Mesenchymal stem cell (in vitro differentiated cells and primary cell): ENCODE data around the gene UTP14A. TPM values are rescaled to one million over a fixed set of nuclear protein-coding genes. Genes with fewer than 3 reads are reported as not detected.
"Not testable (repeated sequence)": the region's sequence is repeated elsewhere in the genome, so short reads cannot be mapped to it uniquely, and the experiment has no call there.

Experiments
- DNase-seq: peaks from one replicate; pipeline ENCODE4 v3.0.0-alpha.2; 2013
- H2AFZ ChIP-seq: one replicate; pipeline ENCODE4 v1.6.1; 2013; ENCODE audit warnings: low read depth, mild to moderate bottlenecking, control low read depth, inconsistent platforms, low read length, moderate library complexity
- H2AK5ac ChIP-seq: 2 replicates; pipeline ENCODE4 v1.6.1; 2013; ENCODE audit warnings: low read length, moderate library complexity, mild to moderate bottlenecking, inconsistent platforms; ENCODE audit not compliant: severe bottlenecking
- H2BK120ac ChIP-seq: one replicate; pipeline ENCODE4 v1.6.1; 2013; ENCODE audit warnings: low read depth, mild to moderate bottlenecking, inconsistent platforms, low read length, moderate library complexity
- H2BK12ac ChIP-seq, 2 experiments: one replicate each; pipeline ENCODE4 v1.6.1; 2013; ENCODE audit warnings: inconsistent platforms in 2 of 2, low read length in 2 of 2, mild to moderate bottlenecking in 2 of 2, moderate library complexity in 2 of 2, control low read depth in 1 of 2
- H2BK15ac ChIP-seq: one replicate; pipeline ENCODE4 v1.6.1; 2013; ENCODE audit warnings: mild to moderate bottlenecking, low read depth, inconsistent platforms; ENCODE audit not compliant: poor library complexity, severe bottlenecking
- H2BK5ac ChIP-seq: 2 replicates; pipeline ENCODE4 v1.6.1; 2013; ENCODE audit warnings: low read depth, mild to moderate bottlenecking, low read length, control low read depth, inconsistent platforms; ENCODE audit not compliant: poor library complexity, severe bottlenecking
- H3K14ac ChIP-seq, 2 experiments: one replicate each; pipeline ENCODE4 v1.6.1; 2013; ENCODE audit warnings: inconsistent platforms in 2 of 2, low read length in 2 of 2, control low read depth in 1 of 2, mild to moderate bottlenecking in 1 of 2, moderate library complexity in 1 of 2
- H3K18ac ChIP-seq, 2 experiments: one replicate each; pipeline ENCODE4 v1.6.1; 2013; ENCODE audit warnings: inconsistent platforms in 2 of 2, low read length in 2 of 2, control low read depth in 1 of 2, low read depth in 1 of 2, mild to moderate bottlenecking in 1 of 2
- H3K23ac ChIP-seq, 2 experiments: one replicate each; pipeline ENCODE4 v1.6.1; 2013; ENCODE audit warnings: inconsistent platforms in 2 of 2, low read length in 2 of 2, mild to moderate bottlenecking in 2 of 2, moderate library complexity in 2 of 2, control low read depth in 1 of 2
- H3K27ac ChIP-seq: 2 replicates; pipeline ENCODE4 v1.5.1; 2013; ENCODE audit warnings: mild to moderate bottlenecking, moderate library complexity, low read length, control low read depth, inconsistent platforms; ENCODE audit not compliant: poor library complexity, severe bottlenecking
- H3K27me3 ChIP-seq, 2 experiments: 2 replicates each; pipeline versions ENCODE4 v1.6.1 to v1.7.0; 2013; ENCODE audit warnings: low read length in 2 of 2, mild to moderate bottlenecking in 2 of 2, moderate library complexity in 2 of 2, control low read depth in 1 of 2, inconsistent platforms in 1 of 2; ENCODE audit not compliant: control insufficient read depth in 1 of 2, insufficient read depth in 1 of 2
- H3K36me3 ChIP-seq, 2 experiments: 2 replicates each; pipeline versions ENCODE4 v1.6.1 to v1.7.0; 2013; ENCODE audit warnings: low read length in 2 of 2, control low read depth in 1 of 2, inconsistent platforms in 1 of 2, low read depth in 1 of 2, mild to moderate bottlenecking in 1 of 2; ENCODE audit not compliant: insufficient read depth in 2 of 2, control insufficient read depth in 1 of 2
- H3K4ac ChIP-seq, 2 experiments: one replicate each; pipeline ENCODE4 v1.6.1; 2013; ENCODE audit warnings: inconsistent platforms in 2 of 2, low read length in 2 of 2, mild to moderate bottlenecking in 2 of 2, moderate library complexity in 2 of 2, control low read depth in 1 of 2, low read depth in 1 of 2
- H3K4me1 ChIP-seq: 2 replicates; pipeline ENCODE4 v1.6.1; 2013; ENCODE audit warnings: low read depth, low read length, control low read depth; ENCODE audit not compliant: control insufficient read depth, insufficient read depth
- H3K4me2 ChIP-seq: 2 replicates; pipeline ENCODE4 v1.6.1; 2013; ENCODE audit warnings: low read length, mild to moderate bottlenecking, inconsistent platforms; ENCODE audit not compliant: poor library complexity, severe bottlenecking
- H3K4me3 ChIP-seq, 2 experiments: 2 replicates each; pipeline versions ENCODE4 v1.5.1 to v1.7.0; 2013; ENCODE audit warnings: low read length in 2 of 2, mild to moderate bottlenecking in 2 of 2, control low read depth in 1 of 2, low read depth in 1 of 2; ENCODE audit not compliant: insufficient read depth in 1 of 2
- H3K79me1 ChIP-seq: replicated peaks from 2 replicates; pipeline ENCODE4 v1.6.1; 2013; ENCODE audit warnings: mild to moderate bottlenecking, control low read depth, low read length, inconsistent platforms; ENCODE audit not compliant: poor library complexity, severe bottlenecking
- H3K9ac ChIP-seq: 2 replicates; pipeline ENCODE4 v1.7.0; 2013; ENCODE audit warnings: mild to moderate bottlenecking, low read length, moderate library complexity
- H3K9me3 ChIP-seq: 2 replicates; pipeline ENCODE4 v1.7.0; 2013; ENCODE audit warnings: mild to moderate bottlenecking, low read length; ENCODE audit not compliant: control insufficient read depth
- H4K8ac ChIP-seq: one replicate; pipeline ENCODE4 v1.6.1; 2013; ENCODE audit warnings: inconsistent platforms, mild to moderate bottlenecking, low read length, moderate library complexity
- H4K91ac ChIP-seq: one replicate; pipeline ENCODE4 v1.6.1; 2013; ENCODE audit warnings: mild to moderate bottlenecking, low read length, inconsistent platforms
- WGBS: methylation state at CpG from one replicate; pipeline ENCODE4 v1.1.7; 2013; ENCODE audit warnings: mixed read lengths; 5-methylcytosine and 5-hydroxymethylcytosine counted together
- polyA plus RNA-seq, 2 experiments: library from polyadenylated mRNA; stranded (reverse); fragments of 200-250 nt; gene quantifications; one replicate each; pipeline ENCODE4 v1.2.3, GENCODE V29; 2013

Gene UTP14A, protein sequence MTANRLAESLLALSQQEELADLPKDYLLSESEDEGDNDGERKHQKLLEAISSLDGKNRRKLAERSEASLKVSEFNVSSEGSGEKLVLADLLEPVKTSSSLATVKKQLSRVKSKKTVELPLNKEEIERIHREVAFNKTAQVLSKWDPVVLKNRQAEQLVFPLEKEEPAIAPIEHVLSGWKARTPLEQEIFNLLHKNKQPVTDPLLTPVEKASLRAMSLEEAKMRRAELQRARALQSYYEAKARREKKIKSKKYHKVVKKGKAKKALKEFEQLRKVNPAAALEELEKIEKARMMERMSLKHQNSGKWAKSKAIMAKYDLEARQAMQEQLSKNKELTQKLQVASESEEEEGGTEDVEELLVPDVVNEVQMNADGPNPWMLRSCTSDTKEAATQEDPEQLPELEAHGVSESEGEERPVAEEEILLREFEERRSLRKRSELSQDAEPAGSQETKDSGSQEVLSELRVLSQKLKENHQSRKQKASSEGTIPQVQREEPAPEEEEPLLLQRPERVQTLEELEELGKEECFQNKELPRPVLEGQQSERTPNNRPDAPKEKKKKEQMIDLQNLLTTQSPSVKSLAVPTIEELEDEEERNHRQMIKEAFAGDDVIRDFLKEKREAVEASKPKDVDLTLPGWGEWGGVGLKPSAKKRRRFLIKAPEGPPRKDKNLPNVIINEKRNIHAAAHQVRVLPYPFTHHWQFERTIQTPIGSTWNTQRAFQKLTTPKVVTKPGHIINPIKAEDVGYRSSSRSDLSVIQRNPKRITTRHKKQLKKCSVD
- 17.5 TPM for polyA plus RNA-seq (2013, experiment 1 of 2)
- 17.4 TPM for polyA plus RNA-seq (2013, experiment 2 of 2)

DNA sequence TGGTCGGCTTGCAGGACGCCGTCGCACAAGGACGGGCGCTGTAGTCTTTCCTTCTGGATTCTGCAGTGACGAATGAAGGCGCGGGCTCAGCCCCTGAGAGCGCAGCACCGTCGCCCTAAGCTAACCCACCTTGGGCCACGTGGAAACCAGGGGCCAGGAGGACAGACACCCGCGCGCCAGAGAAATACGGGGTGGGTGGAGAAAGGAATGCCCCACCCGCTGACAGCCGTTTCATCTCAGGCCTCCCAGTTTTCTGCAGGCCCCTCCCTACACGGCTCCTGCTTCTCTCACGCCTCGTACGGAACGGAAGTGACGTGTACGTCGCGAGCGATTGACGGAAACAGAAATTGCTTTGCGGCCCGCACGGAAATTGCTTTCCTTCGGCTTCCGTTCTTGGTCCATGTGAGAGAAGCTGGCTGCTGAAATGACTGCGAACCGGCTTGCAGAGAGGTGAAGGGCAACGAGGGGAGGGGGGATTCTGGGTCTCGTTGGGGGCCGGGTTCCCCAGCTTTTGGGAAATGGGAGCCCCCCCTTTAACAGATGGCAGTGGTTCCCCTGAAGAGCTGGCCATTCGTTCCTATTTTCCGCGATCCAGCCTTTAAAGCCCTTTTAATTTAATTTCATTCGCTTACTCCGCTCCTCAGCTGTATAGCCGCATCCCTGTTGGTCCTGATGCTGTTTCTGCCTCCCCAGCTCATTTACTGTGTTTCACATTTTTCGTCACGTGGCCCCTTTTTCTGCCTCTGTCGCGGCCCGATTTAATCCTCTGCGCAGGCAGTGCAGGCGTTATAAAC is at the start of gene UTP14A:
UTP14A (plus strand) TSS at position 378 of the 794 bp plus-strand sequence; CDS start at position 425, 47 bp downstream.
- no peak within 1 kb of the TSS for H3K18ac ChIP-seq
- peak within 1 kb of the TSS; percentile 66 to 88 for H3K4me3 ChIP-seq
- H2AK5ac ChIP-seq: no peak within 1 kb of the TSS
- H3K4me1 ChIP-seq: no peaks in the 10 kb centered on the region
- no peak within 1 kb of the TSS for H2BK12ac ChIP-seq
- H3K27ac ChIP-seq: peak within 1 kb of the TSS; percentile 56
- H4K91ac ChIP-seq: no peak within 1 kb of the TSS
- no peak within 1 kb of the TSS for H2BK120ac ChIP-seq
- no peak within 1 kb of the TSS for H2BK15ac ChIP-seq
- no peaks in the 10 kb centered on the region for H3K9me3 ChIP-seq
- peak within 1 kb of the TSS; percentile 88 for H4K8ac ChIP-seq
- H3K79me1 ChIP-seq: peaks cover 2% of the 10 kb centered on the region
- H2AFZ ChIP-seq: peak within 1 kb of the TSS; percentile 76
- peak within 1 kb of the TSS in 1 of 2 experiments; percentile 49 for H3K4ac ChIP-seq
- peak within 1 kb of the TSS in 1 of 2 experiments; percentile 57 for H3K14ac ChIP-seq
- H3K36me3 ChIP-seq: peaks cover 3 to 26% of the 10 kb centered on the region in 2 experiments
- H3K4me2 ChIP-seq: peak within 1 kb of the TSS; percentile 65
- H3K9ac ChIP-seq: peak within 1 kb of the TSS; percentile 96
- DNase-seq: peak; percentile 94
- H3K27me3 ChIP-seq: peaks cover 0 to 3% of the 10 kb centered on the region in 2 experiments
- peak within 1 kb of the TSS; percentile 44 for H2BK5ac ChIP-seq
- no peak within 1 kb of the TSS for H3K23ac ChIP-seq
- WGBS: 0% methylated on average over 40 of the region's 53 CpGs

- H2BK120ac ChIP-seq, H2BK15ac ChIP-seq, H3K18ac ChIP-seq, H3K79me1 ChIP-seq, H3K36me3 ChIP-seq, H3K4me3 ChIP-seq, H3K9ac ChIP-seq, H2BK5ac ChIP-seq, H3K4me1 ChIP-seq, H2AK5ac ChIP-seq, H3K14ac ChIP-seq, DNase-seq, H2AFZ ChIP-seq, H3K23ac ChIP-seq, H3K27me3 ChIP-seq, H3K4ac ChIP-seq, H4K8ac ChIP-seq, H3K27ac ChIP-seq, H2BK12ac ChIP-seq, H3K4me2 ChIP-seq, H4K91ac ChIP-seq, H3K9me3 ChIP-seq: not testable (repeated sequence)
- WGBS: 78% methylated on average over 1 of the region's 6 CpGs
Measured at GRCh38 chrX:129859134-129859533, 46.8 kb upstream of the UTP14A start.

GRCh38 chrX:129866321-129866720 is 39.6 kb upstream of the UTP14A start:
- H2BK15ac ChIP-seq, H2AK5ac ChIP-seq, H2BK12ac ChIP-seq, H3K27ac ChIP-seq, H3K9me3 ChIP-seq, DNase-seq, H2AFZ ChIP-seq, H2BK120ac ChIP-seq, H3K4me3 ChIP-seq, H3K79me1 ChIP-seq, H3K4ac ChIP-seq, H2BK5ac ChIP-seq, H3K4me2 ChIP-seq, H3K23ac ChIP-seq, H3K9ac ChIP-seq, H4K91ac ChIP-seq, H4K8ac ChIP-seq, H3K36me3 ChIP-seq, H3K18ac ChIP-seq, H3K14ac ChIP-seq, H3K4me1 ChIP-seq: not testable (repeated sequence)
- WGBS: no CpG with 5 or more reads among the region's 3 CpGs
- H3K27me3 ChIP-seq: peaks cover 2 to 26% of the 10 kb centered on the region in 2 experiments
